Psoas muscle (tissue), 8 donors: Measurements from ENCODE around the gene MDFIC2. TPM values are rescaled to one million over a fixed set of nuclear protein-coding genes. Genes with fewer than 3 reads are reported as not detected.

Experiments used
- ATAC-seq, 4 donors: fragments of 200-7000 bp; cut with Tn5 transposase; one replicate each; pipeline ENCODE4 v1.9.1; 2020; ENCODE audit warnings: moderate library complexity in 3 of 4, mild to moderate bottlenecking in 2 of 4
- DNase-seq, 2 donors: peaks; one replicate each; pipeline ENCODE4 v3.0.0-alpha.2; 2020
- H3K27ac ChIP-seq: fragments of 200-600 bp; one replicate; pipeline ENCODE4 v1.8.0; 2022
- H3K27me3 ChIP-seq, 3 donors: fragments of 200-600 bp in 1 of 3; one replicate each; pipeline versions ENCODE4 v1.6.1 to v1.8.0; 2013 to 2022; ENCODE audit warnings: low read length in 2 of 3, mild to moderate bottlenecking in 2 of 3, moderate library complexity in 1 of 3; ENCODE audit not compliant: insufficient read depth in 3 of 3
- H3K36me3 ChIP-seq, 2 donors: fragments of 200-600 bp in 1 of 2; one replicate each; pipeline versions ENCODE4 v1.6.1 to v1.8.0; 2013 to 2022; ENCODE audit warnings: low read depth in 1 of 2, mild to moderate bottlenecking in 1 of 2, moderate library complexity in 1 of 2; ENCODE audit not compliant: insufficient read depth in 1 of 2
- H3K4me1 ChIP-seq: fragments of 200-600 bp; one replicate; pipeline ENCODE4 v1.8.0; 2022
- H3K4me3 ChIP-seq: fragments of 200-600 bp; one replicate; pipeline ENCODE4 v1.8.0; 2022; ENCODE audit warnings: mild to moderate bottlenecking
- H3K9me3 ChIP-seq: fragments of 200-600 bp; one replicate; pipeline ENCODE4 v1.8.0; 2022
- CTCF ChIP-seq: fragments of 200-600 bp; IDR thresholded peaks from one replicate; pipeline ENCODE4 v1.8.0; 2022; ENCODE audit warnings: antibody characterized with exemption
- WGBS, 3 donors: extraction: QIAGEN DNeasy Blood & Tissue Kit; methylation state at CpG; one replicate each; pipeline versions ENCODE4 v1.1.6 to v1.1.7; 2013; 5-methylcytosine and 5-hydroxymethylcytosine counted together
- intact Hi-C, 2 donors: fragments of 100-400 bp; cut with DNase I; formaldehyde crosslinking; loops; one replicate each; pipeline versions ENCODE4 v1.11.0 to v1.14.2; 2022
- polyA plus RNA-seq, 3 donors: library from polyadenylated mRNA; stranded (reverse); fragments of 200-250 nt; gene quantifications; one replicate each; pipeline ENCODE4 v1.2.3, GENCODE V29; 2013
- total RNA-seq, 4 donors: library from RNA; stranded (reverse); fragmentation: NEBNext Ultra II Directional in 2 of 4; extraction: Animal tissue kit (Norgen Biotek cat#: 25700) in 2 of 4; gene quantifications; one replicate each; pipeline versions ENCODE4 v1.2.1 to v1.2.4, GENCODE V29; 2021 to 2023
- donor health status: healthy with polysubstance abuse.
- donor health status: DM: no; HTN: no; CAD: no; lungs with moderate emphysema.
- donor health status: Bipolar disorder and iron deficiency.
- donor health status: healthy.
- donor health status: DM: yes; HTN: yes; CAD: no.
- donor health status: DM: no; HTN: no; CAD: no.
- donor health status: DM: no; HTN: no; CAD: no.
- donor health status: DM: yes; HTN: yes; CAD: no.

The MDFIC2 gene
- total and polyA plus RNA-seq, 7 donors, result not detected

- Histone ChIP-seq H3K4me1 (no peaks in the 10 kb centered on the region), H3K9me3 (no peaks in the 10 kb centered on the region), H3K36me3 (no peaks in the 10 kb centered on the region), H3K27me3 (no peaks in the 10 kb centered on the region), H3K27ac (no peak overlapping the region), H3K4me3 (no peak overlapping the region)
- intact Hi-C loops, result no loop called here
- ATAC-seq, result no peak
- TF ChIP-seq CTCF, result no peak
- no peak for DNase-seq
- 72 to 77% (median 77%) methylated on average over 5 of the region's 5 CpGs for WGBS, 3 donors
These were observed 79.3 kb downstream of the MDFIC2 start for GRCh38 chr3:70233112-70233511.

- 73 to 78% (median 77%) methylated on average over 15 of the region's 15 CpGs for WGBS, 3 donors
- intact Hi-C loops, result no loop called here
These were observed 81.2 kb downstream of the MDFIC2 start for GRCh38 chr3:70231266-70231701.

GRCh38 chr3:70227437-70227836 is 85.0 kb downstream of the MDFIC2 start:
- intact Hi-C loops, result no loop called here
- H3K9me3 ChIP-seq, result no peaks in the 10 kb centered on the region
- H3K27ac ChIP-seq, result no peak overlapping the region
- ATAC-seq (no peak), DNase-seq (no peak)
- no peaks in the 10 kb centered on the region for H3K36me3 ChIP-seq
- TF ChIP-seq CTCF, result no peak
- peaks cover 0 to 2% (median 0%) of the 10 kb centered on the region in 3 donors for H3K27me3 ChIP-seq
- no peak overlapping the region for H3K4me3 ChIP-seq
- WGBS, 3 donors, result 72 to 75% (median 74%) methylated on average over 3 of the region's 3 CpGs
- H3K4me1 ChIP-seq, result no peaks in the 10 kb centered on the region

More at GRCh38 chr3:70231266-70231701, 81.2 kb downstream of the MDFIC2 start:
- TF ChIP-seq CTCF, result no peak
- H3K27me3 ChIP-seq, result no peaks in the 10 kb centered on the region
- no peak for ATAC-seq
- no peaks in the 10 kb centered on the region for H3K9me3 ChIP-seq
- H3K4me3 ChIP-seq, result no peak overlapping the region
- H3K4me1 ChIP-seq, result no peaks in the 10 kb centered on the region
- no peak overlapping the region for H3K27ac ChIP-seq
- DNase-seq, result no peak
- H3K36me3 ChIP-seq, result no peaks in the 10 kb centered on the region

- Histone ChIP-seq H3K4me1 (no peaks in the 10 kb centered on the region), H3K27me3 (peaks cover 0 to 4% (median 0%) of the 10 kb centered on the region in 3 donors), H3K9me3 (no peaks in the 10 kb centered on the region), H3K36me3 (no peaks in the 10 kb centered on the region), H3K27ac (no peak overlapping the region), H3K4me3 (no peak overlapping the region)
- intact Hi-C loops, result no loop called here
- 71 to 81% (median 81%) methylated on average over 3 of the region's 3 CpGs for WGBS, 3 donors
- TF ChIP-seq CTCF, result no peak
- DNase-seq (no peak), ATAC-seq (no peak)
These were observed 87.3 kb downstream of the MDFIC2 start for GRCh38 chr3:70225146-70225545.

- ATAC-seq (no peak), DNase-seq (no peak)
- Histone ChIP-seq H3K4me1 (no peaks in the 10 kb centered on the region), H3K27ac (no peak overlapping the region), H3K4me3 (no peak overlapping the region), H3K27me3 (peaks cover 0 to 4% (median 0%) of the 10 kb centered on the region in 3 donors), H3K36me3 (no peaks in the 10 kb centered on the region), H3K9me3 (no peaks in the 10 kb centered on the region)
- intact Hi-C loops, result no loop called here
- WGBS, 3 donors, result 56 to 57% (median 56%) methylated on average over 5 of the region's 5 CpGs
- TF ChIP-seq CTCF, result no peak
These were observed 88.1 kb downstream of the MDFIC2 start for GRCh38 chr3:70224337-70224736.
